Body of pancreas (tissue), 4 donors: ENCODE results near the gene NECTIN4.
"Not testable (repeated sequence)": the region's sequence is repeated elsewhere in the genome, so short reads cannot be mapped to it uniquely, and the experiment has no call there.

Experiments used
- CTCF ChIP-seq, 7 experiments: fragments of 450-650 bp in 4 of 7; fragments of 200-600 bp in 3 of 7; sonication (generic) in 3 of 7; IDR thresholded peaks; one replicate each; pipeline ENCODE4 v1.5.1; 2016 to 2019; ENCODE audit warnings: antibody characterized with exemption in 7 of 7
- POLR2A ChIP-seq, 3 donors: fragments of 450-650 bp; IDR thresholded peaks; one replicate each; pipeline ENCODE4 v1.6.1; 2016; ENCODE audit warnings: antibody characterized with exemption in 3 of 3, mild to moderate bottlenecking in 2 of 3

GRCh38 chr1:161065681-161066080, 23.7 kb downstream of the NECTIN4 start:
- not testable (repeated sequence) for TF ChIP-seq POLR2A, CTCF (IDR thresholded peaks at IDR 0.05)
